HG02610 (cell line): ENCODE data around the gene SCO1.
"Not testable (repeated sequence)": the region's sequence is repeated elsewhere in the genome, so short reads cannot be mapped to it uniquely, and the experiment has no call there.

ENCODE experiments used
- ATAC-seq: cut with Tn5 transposase; IDR thresholded peaks from one replicate; pipeline ENCODE4 v1.9.1; 2021; ENCODE audit warnings: mild to moderate bottlenecking, moderate library complexity; ENCODE audit not compliant: unreplicated experiment

The SCO1 gene

GRCh38 chr17:10726196-10726595 lies 28.9 kb upstream of the SCO1 start:
- no peak for ATAC-seq

GRCh38 chr17:10725262-10725661 lies 27.9 kb upstream of the SCO1 start:
- ATAC-seq, result no peak

GRCh38 chr17:10724546-10725195 lies 27.3 kb upstream of the SCO1 start:
- ATAC-seq, result no peak

- ATAC-seq, result no peak
Observed at GRCh38 chr17:10718547-10718946, 21.2 kb upstream of the SCO1 start.

- ATAC-seq, result no peak
Observed at GRCh38 chr17:10716218-10716617, 18.9 kb upstream of the SCO1 start.

- ATAC-seq, result no peak
Observed at GRCh38 chr17:10713318-10713717, 16.0 kb upstream of the SCO1 start.

- no peak for ATAC-seq
Observed at GRCh38 chr17:10705727-10706126, 8.4 kb upstream of the SCO1 start.

- no peak for ATAC-seq
Observed at GRCh38 chr17:10702574-10702973, 5.2 kb upstream of the SCO1 start.

GRCh38 chr17:10699856-10700255 lies 2.5 kb upstream of the SCO1 start:
- no peak for ATAC-seq

GRCh38 chr17:10698096-10698818 lies 924 bp upstream of the SCO1 start:
- no peak for ATAC-seq

- not testable (repeated sequence) for ATAC-seq
Observed at GRCh38 chr17:10695875-10696407, 1.4 kb downstream of the SCO1 start.

- ATAC-seq, result no peak
Observed at GRCh38 chr17:10687499-10687898, 9.8 kb downstream of the SCO1 start.

GRCh38 chr17:10683853-10684252 lies 13.5 kb downstream of the SCO1 start:
- no peak for ATAC-seq

GRCh38 chr17:10681866-10682446 lies 15.4 kb downstream of the SCO1 start:
- ATAC-seq, result no peak

GRCh38 chr17:10674704-10675103 lies 22.6 kb downstream of the SCO1 start:
- no peak for ATAC-seq

- ATAC-seq, result no peak
Observed at GRCh38 chr17:10673312-10673711, 24.0 kb downstream of the SCO1 start.

GRCh38 chr17:10668775-10669174 lies 28.6 kb downstream of the SCO1 start:
- no peak for ATAC-seq

GRCh38 chr17:10666906-10667305 lies 30.4 kb downstream of the SCO1 start:
- no peak for ATAC-seq

GRCh38 chr17:10664571-10664970 lies 32.8 kb downstream of the SCO1 start:
- no peak for ATAC-seq

- no peak for ATAC-seq
Observed at GRCh38 chr17:10663231-10663630, 34.1 kb downstream of the SCO1 start.

GRCh38 chr17:10661437-10661836 lies 35.9 kb downstream of the SCO1 start:
- ATAC-seq, result no peak

GRCh38 chr17:10657879-10658278 lies 39.5 kb downstream of the SCO1 start:
- ATAC-seq, result no peak
